UCSD-AML1 (cell line): Measurements from ENCODE around the gene TBC1D16.

ENCODE experiments used
- DNase-seq: peaks from one replicate; lab custom pipeline; 2025; ENCODE audit not compliant: unreplicated experiment; lab: John Stamatoyannopoulos, UW

Gene TBC1D16, protein sequence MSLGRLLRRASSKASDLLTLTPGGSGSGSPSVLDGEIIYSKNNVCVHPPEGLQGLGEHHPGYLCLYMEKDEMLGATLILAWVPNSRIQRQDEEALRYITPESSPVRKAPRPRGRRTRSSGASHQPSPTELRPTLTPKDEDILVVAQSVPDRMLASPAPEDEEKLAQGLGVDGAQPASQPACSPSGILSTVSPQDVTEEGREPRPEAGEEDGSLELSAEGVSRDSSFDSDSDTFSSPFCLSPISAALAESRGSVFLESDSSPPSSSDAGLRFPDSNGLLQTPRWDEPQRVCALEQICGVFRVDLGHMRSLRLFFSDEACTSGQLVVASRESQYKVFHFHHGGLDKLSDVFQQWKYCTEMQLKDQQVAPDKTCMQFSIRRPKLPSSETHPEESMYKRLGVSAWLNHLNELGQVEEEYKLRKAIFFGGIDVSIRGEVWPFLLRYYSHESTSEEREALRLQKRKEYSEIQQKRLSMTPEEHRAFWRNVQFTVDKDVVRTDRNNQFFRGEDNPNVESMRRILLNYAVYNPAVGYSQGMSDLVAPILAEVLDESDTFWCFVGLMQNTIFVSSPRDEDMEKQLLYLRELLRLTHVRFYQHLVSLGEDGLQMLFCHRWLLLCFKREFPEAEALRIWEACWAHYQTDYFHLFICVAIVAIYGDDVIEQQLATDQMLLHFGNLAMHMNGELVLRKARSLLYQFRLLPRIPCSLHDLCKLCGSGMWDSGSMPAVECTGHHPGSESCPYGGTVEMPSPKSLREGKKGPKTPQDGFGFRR

DNA sequence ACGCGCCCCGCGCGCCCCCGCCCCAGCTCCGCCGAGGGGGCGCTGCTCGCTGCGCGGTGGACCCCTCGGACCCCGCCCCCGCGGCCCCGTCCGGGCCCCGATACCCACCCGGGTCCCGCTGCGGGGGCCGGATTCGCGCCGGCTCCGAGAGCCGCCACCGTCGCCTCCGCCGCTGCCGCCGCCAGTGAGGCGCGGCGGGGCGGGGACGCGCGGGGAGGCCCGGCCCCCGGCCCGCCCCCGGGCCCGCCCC is at the start of gene TBC1D16:
TSS of gene TBC1D16 (minus strand) at position 186 of the 250 bp plus-strand sequence. CDS start 22,325 bp downstream, outside the sequence.
- DNase-seq: no peak

DNA sequence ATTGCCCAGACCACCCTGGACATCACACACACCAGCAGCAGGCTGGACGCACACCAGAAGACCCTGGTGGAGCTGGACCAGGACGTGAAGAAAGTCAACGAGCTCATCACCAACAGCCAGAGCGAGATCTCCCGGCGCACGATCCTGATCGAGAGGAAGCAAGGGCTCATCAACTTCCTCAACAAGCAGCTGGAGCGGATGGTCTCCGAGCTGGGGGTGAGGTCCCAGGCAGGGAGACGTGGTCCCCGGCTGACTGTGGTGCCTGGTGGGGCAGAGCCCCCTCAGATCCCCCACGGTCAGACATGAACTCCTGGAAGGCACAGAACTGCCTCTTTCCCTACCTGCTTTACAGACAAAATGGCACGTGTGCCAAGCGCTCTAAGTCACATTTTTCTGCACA is 49.1 kb upstream of the TBC1D16 start:
- DNase-seq: no peak

DNA sequence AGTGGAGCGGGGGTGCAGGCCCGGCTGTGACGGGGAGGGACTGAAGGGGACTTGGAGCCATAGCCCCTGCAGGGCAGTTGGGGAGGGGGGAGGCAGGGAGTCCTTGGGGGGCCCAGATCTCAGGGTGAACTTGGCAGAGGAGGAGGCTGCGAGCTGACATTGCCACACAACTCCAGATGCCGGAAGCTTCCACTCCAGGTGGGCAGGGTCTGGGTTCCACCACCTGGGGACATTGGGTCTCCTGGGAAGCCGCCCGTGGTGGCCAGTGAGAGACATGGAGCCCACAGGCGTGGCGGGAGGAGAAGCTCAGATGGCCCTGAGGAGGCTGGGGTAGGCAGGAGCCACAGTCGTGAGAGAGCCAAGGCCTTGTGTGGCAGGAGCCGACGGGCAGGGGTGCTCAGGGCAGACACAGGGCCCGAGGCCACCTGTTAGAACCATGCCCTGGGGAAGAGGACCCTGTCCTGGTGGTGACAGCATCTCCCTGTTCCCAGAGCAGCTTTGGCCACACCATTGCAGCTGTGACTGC is 47.5 kb upstream of the TBC1D16 start:
- no peak for DNase-seq

DNA sequence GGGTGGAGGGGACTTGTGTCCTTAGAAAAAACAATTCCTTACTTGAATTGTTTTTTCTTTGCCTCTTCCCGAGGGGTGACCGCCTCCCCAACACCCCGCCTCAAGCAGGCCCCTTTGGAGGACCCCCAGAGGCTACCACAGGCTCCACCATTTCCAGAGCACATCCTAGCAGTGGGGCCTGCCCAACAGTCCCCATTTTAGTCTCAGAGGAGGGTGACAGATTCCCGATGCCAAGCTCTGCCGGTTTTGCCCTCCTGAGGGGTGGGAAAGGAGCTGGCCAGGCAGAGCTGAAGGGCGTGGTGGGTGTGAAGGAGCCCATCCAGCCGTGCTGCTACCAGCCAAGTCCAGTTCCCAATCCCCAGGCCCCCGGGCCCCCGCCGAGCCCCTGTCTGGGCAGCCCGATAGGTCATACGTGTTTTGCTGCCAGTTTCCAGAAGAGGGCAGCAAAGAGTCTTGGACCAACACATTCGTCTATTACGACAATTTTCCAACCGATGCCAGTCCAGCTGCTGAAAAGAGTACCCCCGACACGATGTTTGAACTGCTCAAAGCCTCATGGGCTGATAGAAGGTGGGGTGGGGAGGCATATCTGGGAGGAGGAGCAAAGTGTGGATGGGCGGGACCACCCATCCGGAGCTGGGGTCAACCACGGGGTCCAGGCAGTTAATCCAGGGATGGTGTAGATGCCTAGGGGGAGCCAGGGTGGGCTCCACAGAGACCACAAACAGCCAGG is 46.9 kb upstream of the TBC1D16 start:
- peak; percentile 36 for DNase-seq

DNA sequence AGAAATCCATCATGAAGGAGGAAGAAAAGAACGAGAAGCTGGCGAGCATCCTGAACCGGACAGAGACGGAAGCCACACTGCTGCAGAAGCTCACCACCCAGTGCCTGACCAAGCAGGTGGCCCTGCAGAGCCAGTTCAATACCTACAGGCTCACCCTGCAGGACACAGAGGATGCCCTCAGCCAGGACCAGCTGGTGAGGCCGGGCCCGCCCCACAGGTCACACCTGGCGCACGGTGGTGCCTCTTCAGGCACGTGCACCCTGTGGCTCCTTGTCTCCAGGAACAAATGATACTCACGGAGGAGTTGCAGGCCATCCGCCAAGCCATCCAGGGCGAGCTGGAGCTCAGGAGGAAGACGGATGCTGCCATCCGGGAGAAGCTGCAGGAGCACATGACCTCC is 45.9 kb upstream of the TBC1D16 start:
- no peak for DNase-seq

DNA sequence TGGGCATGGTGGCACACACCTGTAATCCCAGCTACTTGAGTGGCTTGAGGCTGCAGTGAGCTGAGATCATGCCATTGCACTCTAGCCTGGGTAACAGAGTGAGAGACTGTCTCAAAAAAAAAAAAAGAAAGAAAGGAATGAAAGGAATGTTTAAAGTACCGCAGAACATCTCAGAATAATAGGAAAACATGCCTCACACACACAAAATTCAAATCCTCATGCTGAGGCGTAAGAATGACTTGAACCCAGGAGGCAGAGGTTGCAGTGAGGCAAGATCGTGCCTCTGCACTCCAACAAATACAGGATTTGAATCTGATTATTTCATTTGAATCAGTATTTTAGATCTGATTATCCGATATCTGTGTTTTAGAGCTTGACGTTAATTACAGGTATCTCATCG is 44.4 kb upstream of the TBC1D16 start:
- no peak for DNase-seq

DNA sequence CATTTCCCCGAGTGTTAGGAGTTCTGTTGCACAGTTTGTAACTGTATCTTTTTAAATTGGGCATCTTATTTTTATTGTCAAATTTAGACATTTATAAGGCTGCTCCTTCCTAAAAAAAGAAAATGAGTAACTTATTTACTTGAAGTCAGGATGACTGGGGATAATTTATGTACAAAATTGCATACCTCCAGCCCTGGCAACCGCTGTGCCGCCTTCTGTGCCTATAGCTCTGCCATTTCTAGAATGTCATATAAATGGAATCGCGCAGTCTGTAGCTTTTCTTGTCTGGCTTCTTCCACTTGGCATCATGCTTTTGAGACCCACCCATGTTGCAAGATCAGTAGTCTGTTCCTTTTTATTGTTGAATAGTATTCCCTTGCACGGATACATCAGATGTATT is 36.7 kb upstream of the TBC1D16 start:
- DNase-seq: no peak

DNA sequence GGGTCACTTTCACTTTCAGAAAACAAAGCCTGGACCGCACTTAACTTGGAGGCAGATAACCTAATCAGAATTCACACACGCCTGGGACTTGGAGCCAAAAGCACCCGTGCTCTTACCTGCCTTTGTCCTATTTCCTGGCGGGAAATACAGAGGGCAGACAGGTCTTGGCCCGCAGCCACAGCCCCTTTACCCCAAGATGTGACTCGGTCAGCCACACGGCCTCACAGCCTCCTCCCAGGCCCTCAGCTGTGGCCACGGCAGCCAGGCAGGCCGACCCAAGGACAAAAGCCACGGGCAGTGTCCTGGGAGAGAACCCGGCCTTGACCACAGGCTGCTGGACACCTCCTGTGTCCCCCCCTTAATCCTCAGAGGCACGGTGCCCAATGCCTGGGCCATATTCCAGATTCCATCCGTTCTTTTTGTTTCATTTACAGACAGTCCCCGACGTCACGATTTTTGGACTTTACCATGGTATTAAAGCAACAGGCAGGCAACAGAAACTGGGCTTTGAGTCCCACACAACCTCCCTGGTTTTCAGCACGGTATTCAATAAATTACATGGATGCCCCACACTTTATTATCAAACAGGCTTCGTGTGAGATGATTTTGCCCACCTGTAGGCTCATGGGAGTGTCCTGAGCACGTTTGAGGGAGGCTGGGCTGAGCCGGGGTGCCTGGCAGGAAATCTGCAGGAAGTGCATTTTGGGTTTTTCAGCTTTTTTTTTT is 35.6 kb upstream of the TBC1D16 start:
- DNase-seq: no peak

DNA sequence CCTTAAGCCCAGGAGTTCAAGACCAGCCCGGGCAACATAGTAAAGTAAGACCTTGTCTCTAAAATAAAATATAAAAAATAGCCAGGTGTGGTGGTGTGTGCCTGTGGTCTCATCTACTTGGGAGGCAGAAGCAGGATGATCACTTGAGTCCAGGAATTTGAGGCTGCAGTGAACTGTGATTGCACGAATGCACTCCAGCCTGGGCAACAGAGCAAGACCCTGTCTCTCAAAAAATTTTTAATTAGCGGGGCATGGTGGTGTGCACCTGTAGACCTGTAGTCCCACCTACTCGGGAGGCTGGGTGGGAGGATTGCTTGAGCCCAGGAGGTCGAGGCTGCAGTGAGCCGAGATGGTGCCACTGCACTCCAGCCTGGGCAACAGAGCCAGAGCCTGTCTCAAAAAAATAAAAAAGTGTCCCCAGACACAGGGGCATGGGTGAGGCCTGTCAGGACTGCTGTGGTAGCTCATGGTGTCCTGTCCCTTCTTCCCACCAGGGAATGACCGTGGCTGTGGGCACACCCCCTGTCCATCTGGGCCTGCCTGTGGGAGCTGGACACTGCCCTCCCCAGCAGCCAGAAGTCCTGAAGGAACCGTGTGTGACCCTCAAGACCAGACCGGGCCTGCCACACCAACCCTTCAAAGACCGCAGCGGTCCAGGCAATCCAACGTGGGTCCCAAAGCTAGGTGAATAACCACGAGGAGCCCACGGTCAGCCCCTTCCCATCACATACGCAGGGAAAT is 34.9 kb upstream of the TBC1D16 start:
- no peak for DNase-seq

DNA sequence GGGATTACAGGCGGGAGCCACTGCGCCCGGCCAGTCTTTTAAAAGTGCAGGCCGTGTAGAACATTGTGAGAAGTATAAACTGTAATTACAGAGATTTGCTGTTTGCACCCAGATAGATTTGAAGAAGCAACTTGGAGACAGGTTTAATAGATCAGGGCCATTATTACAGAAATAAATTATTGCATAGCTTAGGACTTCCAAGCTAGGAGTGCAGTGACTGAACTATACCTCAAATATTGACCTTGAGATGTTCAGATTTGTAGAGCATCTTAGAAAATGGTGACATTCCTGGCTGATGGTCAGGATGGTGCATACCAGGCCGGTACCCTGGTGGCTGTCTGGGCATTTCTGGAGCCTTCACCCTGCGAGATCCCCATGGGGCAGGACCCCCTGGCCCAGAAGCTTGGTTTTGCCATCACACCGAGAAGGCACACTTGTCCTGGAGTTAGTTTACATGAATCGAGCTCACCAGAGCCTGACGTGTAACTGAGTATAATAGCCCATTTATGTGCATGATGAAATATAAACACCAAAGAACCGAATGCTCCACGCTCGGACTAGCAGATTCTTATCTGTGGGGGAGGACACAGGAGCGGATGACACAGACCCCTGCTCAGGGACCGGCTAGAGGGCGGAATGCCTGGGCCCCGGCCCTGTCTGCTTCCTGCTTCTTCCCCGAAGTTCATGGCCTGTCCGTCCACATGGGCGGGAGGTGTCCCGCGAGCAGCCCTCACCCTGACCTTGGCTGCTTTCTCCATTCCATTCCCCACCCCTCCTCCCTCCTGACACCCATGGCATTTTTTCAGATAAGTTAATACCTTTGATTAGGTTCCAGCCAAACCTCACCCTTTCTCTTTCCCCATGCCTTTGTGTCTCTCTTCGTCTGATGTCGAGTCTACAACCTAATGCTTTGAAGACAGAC is 32.9 kb upstream of the TBC1D16 start:
- DNase-seq: no peak

DNA sequence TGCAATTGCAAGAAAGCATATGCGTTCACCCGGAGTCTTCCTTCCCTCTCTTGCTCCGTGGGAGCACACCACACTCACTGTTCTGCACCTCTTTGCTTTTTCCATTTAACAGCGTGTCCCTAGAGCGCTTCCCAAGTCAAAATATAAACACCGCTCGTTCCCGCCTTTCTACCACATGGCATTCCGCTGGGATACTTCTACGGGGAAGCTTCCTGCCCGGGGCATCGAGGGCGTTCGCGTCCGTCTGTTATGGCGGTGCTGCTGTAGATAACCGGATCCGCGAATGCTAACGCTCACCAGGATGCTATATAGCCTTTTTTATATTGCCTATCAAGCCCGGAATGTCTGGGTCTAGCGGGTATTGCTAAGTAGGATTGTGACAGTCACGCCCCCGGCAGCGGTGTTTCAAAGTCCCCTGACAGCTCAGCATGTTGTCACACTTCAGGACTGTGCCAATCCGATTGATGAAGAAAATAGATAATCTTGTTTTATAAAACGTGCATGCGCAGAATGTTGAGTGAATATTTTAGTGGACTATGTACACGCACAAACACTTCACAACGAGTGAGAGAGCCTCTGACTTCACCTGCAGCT is 31.8 kb upstream of the TBC1D16 start:
- DNase-seq: no peak

DNA sequence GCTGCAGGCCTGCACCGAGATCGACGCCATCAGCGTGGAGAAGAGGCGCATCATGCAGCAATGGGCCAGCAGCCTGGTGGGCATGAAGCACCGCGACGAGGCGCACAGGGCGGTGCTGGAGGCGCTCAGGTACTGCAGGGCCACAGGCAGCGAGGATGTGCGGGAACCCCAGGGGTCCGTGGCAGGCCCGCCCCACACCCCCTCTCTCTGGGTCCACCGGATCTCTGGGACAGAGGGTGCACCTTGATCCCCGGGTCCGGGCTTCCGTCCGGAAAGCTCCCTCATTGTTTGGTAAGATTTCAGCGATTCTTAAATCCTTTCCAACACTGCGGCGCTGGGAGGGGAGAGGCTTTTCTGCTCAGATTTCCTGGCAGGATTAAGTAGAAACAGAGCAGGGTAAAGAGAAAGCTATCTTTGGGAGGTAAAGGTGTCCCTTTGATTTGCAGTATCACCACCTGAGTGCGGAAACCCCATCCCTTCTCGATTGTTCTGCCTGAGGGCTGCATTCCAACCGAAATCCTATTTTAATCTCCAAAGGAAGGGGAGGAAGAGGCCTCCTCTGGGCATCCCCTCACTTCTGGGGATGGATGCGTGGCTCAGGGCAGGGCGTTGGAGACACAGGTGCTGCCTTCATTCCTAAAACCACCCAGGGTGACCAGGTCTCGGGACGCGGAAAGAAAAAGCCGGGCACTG is 30.0 kb upstream of the TBC1D16 start:
- DNase-seq: no peak

DNA sequence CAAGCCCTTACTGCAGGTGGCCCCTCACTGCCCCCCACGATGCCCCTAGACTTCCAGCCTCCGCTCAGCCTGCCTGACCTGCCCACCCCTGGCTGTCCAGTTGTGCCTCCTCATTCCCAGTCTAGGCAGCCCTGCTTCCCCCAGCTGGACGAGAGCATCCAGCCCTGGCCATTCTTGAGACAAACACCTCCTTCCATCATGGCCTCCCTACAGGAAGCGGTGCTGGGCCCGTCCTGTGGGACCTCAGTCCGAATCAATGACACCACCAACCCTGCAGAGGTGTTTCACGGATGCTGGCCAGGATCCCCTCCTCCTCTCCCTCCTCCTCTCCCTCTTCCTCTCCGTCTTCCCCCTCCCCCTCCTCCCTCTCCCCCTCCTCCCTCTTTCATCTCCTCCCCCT is 29.0 kb upstream of the TBC1D16 start:
- DNase-seq: no peak

DNA sequence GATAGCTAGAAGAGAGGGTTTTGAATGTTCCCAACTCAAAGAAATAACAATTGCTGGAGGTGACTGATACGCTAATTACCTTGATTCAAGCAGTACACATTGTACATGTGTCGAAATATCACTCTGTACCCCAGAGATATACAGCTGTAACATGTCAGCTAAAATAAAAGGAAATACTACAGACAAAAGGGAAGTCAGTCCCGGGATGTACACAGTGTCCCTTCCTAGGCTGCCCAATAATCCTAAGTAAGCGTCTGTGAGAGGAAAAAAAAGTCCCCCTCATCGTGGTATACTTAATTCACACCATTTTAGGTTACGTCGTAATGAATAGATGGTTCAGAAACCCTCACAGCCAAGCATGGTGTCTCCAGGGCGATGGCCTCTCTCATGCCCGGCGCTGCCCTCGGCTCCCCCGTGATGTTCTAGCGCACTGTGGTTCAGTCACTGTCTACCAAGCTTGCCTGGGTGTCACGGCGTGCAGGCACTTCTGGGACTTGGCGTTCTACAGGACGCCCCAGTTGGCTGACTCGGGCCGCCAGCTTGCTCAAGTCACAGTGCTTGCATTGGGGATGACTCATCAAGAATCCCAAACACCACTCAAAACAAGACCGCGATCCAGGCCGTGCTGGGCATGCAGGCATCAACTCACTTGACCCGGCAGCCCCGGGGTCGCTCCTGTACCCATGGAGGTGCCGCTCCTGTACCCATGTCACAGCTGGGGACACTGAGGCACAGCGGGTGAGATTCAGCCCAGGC is 28.3 kb upstream of the TBC1D16 start:
- no peak for DNase-seq

DNA sequence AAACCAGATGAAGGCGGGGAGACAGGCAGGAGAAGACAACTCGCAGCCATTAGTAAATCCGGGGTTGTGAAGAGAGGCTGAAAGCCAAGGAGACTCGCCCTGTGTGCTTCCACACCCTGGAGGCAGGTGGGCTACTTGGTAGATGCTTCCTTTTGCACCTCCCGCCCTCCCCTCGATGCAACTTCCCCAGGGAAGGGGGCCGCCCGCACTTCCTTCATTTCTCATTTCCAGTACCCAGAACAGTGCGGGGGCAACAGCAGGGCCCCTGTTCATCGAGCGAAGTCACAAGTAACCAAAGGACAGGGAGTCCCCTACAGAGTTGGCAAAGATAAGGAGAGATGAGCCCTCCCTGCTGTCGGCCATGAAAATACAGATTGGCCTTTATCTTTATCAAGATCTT is 25.7 kb upstream of the TBC1D16 start:
- DNase-seq: no peak

DNA sequence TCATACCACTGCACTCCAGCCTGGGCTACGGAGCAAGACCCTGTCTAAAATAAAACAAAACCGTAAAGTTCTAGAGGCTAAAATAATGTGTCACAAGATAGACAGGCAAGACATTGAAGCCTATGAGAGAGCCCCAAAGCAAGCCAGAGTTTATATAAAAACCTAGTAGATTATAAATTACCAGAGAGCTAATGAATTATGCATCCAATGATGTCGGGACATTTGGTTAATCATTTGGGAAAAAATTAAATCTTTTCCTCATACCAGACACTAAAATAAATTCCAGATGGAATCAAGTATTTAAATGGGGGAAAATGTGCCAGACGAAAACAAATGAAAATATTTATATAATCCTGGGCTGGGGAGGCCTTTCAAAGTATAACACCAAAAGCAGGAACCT is 25.0 kb upstream of the TBC1D16 start:
- no peak for DNase-seq

DNA sequence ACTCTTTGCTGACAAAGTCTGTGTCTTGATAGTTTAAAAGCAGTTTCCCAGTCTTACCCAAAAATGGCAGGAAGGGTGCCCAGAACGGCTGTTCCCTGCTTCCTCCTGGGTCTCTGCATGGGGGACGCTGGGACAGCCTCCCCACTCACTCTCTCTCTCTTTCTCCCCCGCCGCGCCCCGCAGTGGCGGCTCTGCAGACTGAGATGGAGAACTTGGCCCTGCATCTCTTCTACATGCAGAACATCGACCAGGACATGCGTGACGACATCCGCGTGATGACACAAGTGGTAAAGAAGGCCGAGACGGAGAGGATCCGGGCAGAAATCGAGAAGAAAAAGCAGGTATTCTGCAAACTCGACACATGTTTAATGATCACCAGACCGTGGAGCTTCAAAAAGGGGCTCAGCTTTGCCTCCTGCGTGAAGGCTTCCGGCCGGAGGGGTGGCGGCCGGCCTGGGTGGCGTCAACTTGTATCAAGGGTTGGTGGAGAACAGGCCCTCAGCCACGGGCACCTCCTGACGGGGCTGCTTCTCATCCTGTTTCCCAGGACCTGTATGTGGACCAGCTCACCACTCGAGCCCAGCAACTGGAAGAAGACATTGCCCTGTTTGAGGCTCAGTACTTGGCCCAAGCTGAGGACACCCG is 22.8 kb upstream of the TBC1D16 start:
- DNase-seq: no peak
